Upper lobe of left lung (tissue), 4 donors: ENCODE results near the gene SCAF11.

ENCODE experiments used
- CTCF ChIP-seq, 6 experiments: fragments of 450-650 bp in 4 of 6; fragments of 200-600 bp in 2 of 6; sonication (generic) in 2 of 6; IDR thresholded peaks; one replicate each; pipeline ENCODE4 v1.5.1; 2016 to 2019; ENCODE audit warnings: antibody characterized with exemption in 6 of 6
- EP300 ChIP-seq, 4 donors: sonication (generic); formaldehyde crosslinking; IDR thresholded peaks; one replicate each; pipeline ENCODE4 v1.5.1; 2017; ENCODE audit warnings: antibody characterized with exemption in 4 of 4, control low read depth in 2 of 4
- POLR2A ChIP-seq, 4 donors: fragments of 450-650 bp; IDR thresholded peaks; one replicate each; pipeline ENCODE4 v1.5.1; 2016 to 2017; ENCODE audit warnings: antibody characterized with exemption in 4 of 4, mild to moderate bottlenecking in 2 of 4
- POLR2AphosphoS5 ChIP-seq, 2 donors: sonication (generic); formaldehyde crosslinking; IDR thresholded peaks; one replicate each; pipeline ENCODE4 v1.5.1; 2017; ENCODE audit warnings: antibody characterized with exemption in 2 of 2

GRCh38 chr12:45890276-45890675 lies 100.1 kb downstream of the SCAF11 start:
- no peak for TF ChIP-seq CTCF (IDR thresholded peaks at IDR 0.05)
- no peak for TF ChIP-seq POLR2A (IDR thresholded peaks at IDR 0.05)
- no peak for TF ChIP-seq EP300 (IDR thresholded peaks at IDR 0.05)
- TF ChIP-seq POLR2AphosphoS5 (IDR thresholded peaks at IDR 0.05), result no peak
